ENCODE results near the gene ANKRD13C. TPM values are rescaled to one million over a fixed set of nuclear protein-coding genes. Genes with fewer than 3 reads are reported as not detected.

The ANKRD13C gene
- total RNA-seq, 1 donor from 2014 or later: 33.2 TPM

GRCh38 chr1:70318191-70318590 is 36.3 kb downstream of the ANKRD13C start:
- ATAC-seq (no peak), DNase-seq (ENCODE audit: low spot score) (no peak)
- intact Hi-C loops (cut with DNase I): no loop called here

DNA sequence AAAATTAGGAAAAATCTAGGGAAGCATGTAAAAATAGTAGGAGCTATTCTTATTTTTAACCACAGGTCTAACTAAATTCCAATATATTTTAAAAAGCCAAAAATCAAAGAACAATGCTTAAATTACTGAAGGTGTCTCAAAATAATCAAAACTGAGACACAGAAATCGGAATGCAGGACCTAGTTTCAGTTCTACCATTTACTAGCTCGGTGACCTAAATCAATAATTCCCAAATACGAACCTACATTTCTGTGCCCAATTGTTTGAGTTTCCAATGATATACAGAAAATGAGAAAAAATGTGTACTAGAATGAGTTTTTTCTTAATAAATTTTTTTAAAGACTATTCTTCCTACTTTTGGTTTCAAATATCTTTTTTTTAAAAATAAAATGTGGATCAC is 37.4 kb downstream of the ANKRD13C start:
- no peak for DNase-seq (ENCODE audit: low spot score)
- ATAC-seq: no peak
- intact Hi-C loops (cut with DNase I): no loop called here

- no peak for ATAC-seq
Observed at GRCh38 chr1:70315782-70316181, 38.7 kb downstream of the ANKRD13C start.

DNA sequence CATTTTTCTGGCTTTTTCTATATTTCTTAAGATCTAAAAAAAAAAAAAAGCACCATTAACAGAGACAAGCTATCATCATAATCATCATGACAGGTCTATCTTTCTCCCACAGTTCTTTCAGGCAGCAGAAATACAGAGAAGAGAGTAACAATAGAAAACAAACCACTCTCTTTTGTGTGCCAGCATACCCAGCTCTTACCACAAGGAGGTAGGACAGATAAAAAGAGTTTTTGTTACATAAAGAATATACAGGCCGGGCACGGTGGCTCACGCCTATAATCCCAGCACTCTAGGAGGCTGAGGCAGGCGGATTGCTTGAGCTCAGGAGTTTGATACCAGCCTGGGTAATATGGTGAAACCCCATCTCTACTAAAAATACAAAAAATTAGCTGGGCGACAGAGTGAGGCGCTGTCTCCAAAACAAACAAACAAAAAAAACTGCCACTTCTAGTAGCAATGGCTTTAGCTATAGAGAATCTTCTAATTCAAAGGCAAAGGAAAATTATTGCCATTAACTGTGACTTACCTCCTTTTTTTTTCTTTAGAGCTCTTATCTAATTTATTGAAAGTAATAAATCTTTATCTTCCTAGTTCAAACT is 39.7 kb downstream of the ANKRD13C start:
- DNase-seq (ENCODE audit: low spot score) (no peak), ATAC-seq (no peak)
- intact Hi-C loops (cut with DNase I): no loop called here

More at GRCh38 chr1:70315782-70316181, 38.7 kb downstream of the ANKRD13C start:
- DNase-seq (ENCODE audit: low spot score): no peak
- intact Hi-C loops (cut with DNase I): no loop called here

- intact Hi-C loops (cut with DNase I): no loop called here
- ATAC-seq: no peak
- no peak for DNase-seq (ENCODE audit: low spot score)
Observed at GRCh38 chr1:70311369-70311768, 43.2 kb downstream of the ANKRD13C start.

DNA sequence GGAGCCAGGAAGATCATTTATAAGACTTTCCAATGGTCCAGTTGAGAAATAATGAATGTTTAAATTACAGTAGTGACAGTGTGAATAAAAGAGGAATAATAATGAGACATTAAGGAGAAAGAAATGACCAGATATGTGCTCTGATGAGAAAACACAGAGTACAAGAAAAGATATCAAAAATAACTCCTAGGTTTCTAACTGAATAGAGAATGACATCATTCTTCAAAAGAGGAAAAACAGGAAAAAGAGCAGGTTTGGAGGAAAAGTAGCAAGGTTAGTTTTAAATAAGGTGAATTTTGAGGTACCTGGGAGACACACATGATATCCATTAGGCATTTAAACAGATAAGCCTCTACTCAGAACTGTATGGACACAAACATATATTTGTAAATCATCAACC is 55.0 kb downstream of the ANKRD13C start:
- intact Hi-C loops (cut with DNase I): no loop called here
- ATAC-seq: no peak
- no peak for DNase-seq (ENCODE audit: low spot score)

DNA sequence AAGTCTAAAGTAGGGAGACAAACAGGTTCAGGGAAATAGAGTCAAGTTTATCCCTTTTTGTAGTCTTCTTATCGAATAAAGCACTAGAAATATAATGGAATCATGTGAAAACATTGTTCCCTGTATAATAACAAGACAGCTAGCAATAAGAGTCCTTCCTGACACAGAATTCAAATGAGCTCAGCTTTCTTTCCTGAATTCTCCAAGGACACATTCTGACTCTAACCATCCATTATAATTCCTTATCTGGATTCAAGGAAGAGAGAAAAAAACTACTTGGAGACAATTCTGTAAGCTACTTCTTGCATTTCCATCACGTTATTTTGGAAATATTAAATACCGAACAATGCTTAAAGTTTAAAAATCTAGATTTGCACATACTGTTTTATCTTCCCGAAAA is 58.8 kb downstream of the ANKRD13C start:
- no peak for DNase-seq (ENCODE audit: low spot score)
- ATAC-seq: no peak
- intact Hi-C loops (cut with DNase I): no loop called here

DNA sequence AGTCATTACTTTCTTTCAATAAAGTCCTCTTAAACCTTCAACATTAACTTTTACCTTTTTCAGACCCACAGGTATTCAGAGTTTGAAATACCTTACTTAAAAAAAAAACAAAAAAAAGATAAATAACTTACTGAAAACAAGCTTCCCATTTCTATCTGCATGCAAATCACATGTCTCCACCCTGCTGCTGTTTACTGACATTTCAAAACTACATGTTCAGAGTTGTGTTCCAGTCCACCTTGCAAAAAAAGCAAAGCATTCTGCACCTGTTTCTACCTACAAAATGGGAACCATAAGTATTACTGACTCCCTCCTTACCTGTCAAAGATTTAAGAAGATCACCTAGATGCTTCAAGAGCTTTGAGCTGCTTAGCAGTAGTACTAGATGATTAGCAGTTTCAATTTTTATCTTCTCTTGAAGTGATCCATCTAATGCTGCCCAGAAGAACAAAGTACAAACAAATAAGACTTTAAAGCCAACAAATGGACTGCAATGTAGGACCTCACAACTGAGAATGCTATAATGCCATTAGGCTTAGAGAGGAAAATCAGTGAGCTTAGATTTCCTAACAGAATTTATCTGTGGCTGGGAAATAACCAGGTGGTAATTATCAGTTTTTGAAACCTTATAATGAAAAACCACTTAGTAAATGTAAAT is 61.2 kb downstream of the ANKRD13C start:
- ATAC-seq (no peak), DNase-seq (ENCODE audit: low spot score) (no peak)
- intact Hi-C loops (cut with DNase I): no loop called here

- DNase-seq (ENCODE audit: low spot score): no peak
- ATAC-seq: no peak
- intact Hi-C loops (cut with DNase I): no loop called here
Observed at GRCh38 chr1:70290218-70290617, 64.3 kb downstream of the ANKRD13C start.

- intact Hi-C loops (cut with DNase I): no loop called here
- ATAC-seq: no peak
- DNase-seq (ENCODE audit: low spot score): no peak
Observed at GRCh38 chr1:70288166-70288565, 66.4 kb downstream of the ANKRD13C start.

GRCh38 chr1:70286453-70286852 is 68.1 kb downstream of the ANKRD13C start:
- ATAC-seq (no peak), DNase-seq (ENCODE audit: low spot score) (no peak)
- intact Hi-C loops (cut with DNase I): no loop called here

GRCh38 chr1:70284366-70284765 is 70.2 kb downstream of the ANKRD13C start:
- no peak for DNase-seq (ENCODE audit: low spot score)
- ATAC-seq: no peak
- intact Hi-C loops (cut with DNase I): no loop called here

DNA sequence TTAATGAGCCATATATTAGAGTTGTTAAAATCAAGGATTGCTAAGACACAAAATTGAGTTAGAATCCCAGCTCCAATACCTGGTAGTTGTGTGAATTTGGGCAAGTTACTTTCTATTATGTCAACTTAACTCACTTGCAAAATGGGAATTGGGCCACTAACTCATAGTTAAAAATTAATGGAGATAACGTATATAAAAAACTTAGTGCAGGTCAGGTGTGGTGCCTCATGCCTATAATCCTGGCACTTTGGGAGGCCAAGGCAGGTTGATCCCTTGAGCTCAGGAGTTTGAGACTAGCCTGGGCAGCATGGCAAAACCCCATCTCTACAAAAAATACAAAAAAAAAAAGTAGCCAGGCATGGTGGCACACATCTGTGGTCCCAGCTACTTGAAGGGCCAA is 75.8 kb downstream of the ANKRD13C start:
- DNase-seq (ENCODE audit: low spot score): no peak
- intact Hi-C loops (cut with DNase I): loop anchor here (5.0 kb wide), 1 partner anchor 884 kb away; no protein-coding TSS in a partner anchor
- no peak for ATAC-seq

GRCh38 chr1:70277875-70278274 is 76.6 kb downstream of the ANKRD13C start:
- ATAC-seq (no peak), DNase-seq (ENCODE audit: low spot score) (no peak)
- intact Hi-C loops (cut with DNase I): loop anchor here (5.0 kb wide), 1 partner anchor 884 kb away; no protein-coding TSS in a partner anchor

GRCh38 chr1:70265946-70266345 is 88.6 kb downstream of the ANKRD13C start:
- ATAC-seq (no peak), DNase-seq (ENCODE audit: low spot score) (no peak)
- intact Hi-C loops (cut with DNase I): no loop called here

GRCh38 chr1:70264839-70265238 is 89.7 kb downstream of the ANKRD13C start:
- intact Hi-C loops (cut with DNase I): no loop called here
- ATAC-seq (no peak), DNase-seq (ENCODE audit: low spot score) (no peak)

DNA sequence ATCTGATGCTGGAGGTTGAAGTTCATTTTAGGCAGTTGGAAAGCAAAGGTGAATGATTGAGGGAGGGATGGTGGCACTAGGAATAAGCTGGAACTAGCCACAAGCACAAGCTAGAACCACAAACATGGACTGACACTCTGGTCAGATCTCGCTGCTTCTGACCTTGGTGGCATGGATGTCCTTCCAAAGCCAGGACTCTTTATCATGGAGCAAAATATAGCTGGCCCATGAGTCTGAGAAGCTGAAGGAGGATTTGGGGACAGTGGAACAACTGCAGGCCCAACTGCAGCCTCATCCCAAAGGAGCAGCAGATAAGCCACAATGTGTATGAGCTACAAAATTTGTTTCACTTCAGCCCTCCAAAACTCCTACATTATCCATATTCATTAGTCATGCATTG is 97.9 kb downstream of the ANKRD13C start:
- no peak for ATAC-seq
- DNase-seq (ENCODE audit: low spot score): no peak
- intact Hi-C loops (cut with DNase I): no loop called here

DNA sequence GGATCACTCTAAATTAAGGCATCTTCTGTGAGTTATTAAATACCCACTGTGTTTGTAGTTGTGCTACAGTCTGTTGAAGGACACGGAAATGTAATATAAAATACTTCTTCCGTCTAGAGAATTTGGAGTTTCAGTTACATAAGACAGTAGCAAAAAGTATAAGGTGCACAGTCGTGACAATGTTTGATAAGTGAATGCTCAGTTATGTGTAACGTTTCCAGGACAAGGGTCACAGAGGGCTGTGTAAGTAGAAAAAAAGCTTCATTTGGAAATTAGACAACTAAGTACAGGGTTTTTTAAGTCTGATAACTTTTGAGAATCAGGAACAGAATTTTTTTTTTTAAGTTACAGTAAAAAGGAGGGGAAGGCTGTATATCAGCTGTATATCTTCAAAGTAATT is 105.8 kb downstream of the ANKRD13C start:
- no peak for DNase-seq (ENCODE audit: low spot score)
- no peak for ATAC-seq
- intact Hi-C loops (cut with DNase I): no loop called here

DNA sequence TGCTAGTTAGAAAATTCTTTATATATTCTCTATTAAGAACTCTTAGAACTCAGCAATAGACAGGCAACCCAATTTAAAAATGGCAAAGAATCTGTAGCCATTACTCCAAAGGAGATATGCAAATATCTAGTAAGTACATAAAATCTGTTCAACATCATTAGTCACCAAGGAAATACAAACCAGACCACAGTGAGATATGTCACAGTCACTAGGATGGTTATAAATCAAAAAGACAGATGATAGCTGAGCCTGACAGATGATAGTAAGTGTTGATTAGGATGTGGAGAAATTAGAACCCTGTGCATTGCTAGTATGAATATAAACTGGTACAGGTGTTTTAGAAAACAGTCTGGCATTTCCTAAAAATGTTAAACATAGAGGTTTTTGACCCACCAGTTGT is 106.8 kb downstream of the ANKRD13C start:
- DNase-seq (ENCODE audit: low spot score): no peak
- ATAC-seq: no peak
- intact Hi-C loops (cut with DNase I): no loop called here

DNA sequence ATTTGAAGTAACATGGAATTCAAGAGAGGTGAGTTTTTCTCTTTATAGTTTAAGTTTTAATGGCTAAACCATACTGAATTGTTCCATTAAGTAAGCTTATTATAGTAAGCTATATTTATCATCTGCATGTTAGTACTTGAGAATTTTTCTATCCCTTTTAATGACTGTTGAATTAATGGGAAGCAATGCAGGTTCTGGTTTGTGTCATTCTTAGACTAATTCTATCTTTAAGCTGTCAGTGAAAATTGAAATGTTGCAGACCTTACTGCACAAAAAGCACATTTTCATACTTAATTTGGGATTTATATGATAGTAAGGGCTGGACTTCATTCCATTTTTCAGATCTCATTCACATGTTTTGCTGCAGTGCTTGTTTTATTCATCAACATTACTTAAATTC is 107.4 kb downstream of the ANKRD13C start:
- intact Hi-C loops (cut with DNase I): no loop called here
- DNase-seq (ENCODE audit: low spot score) (no peak), ATAC-seq (no peak)

GRCh38 chr1:70239940-70240339 is 114.6 kb downstream of the ANKRD13C start:
- intact Hi-C loops (cut with DNase I): no loop called here
- DNase-seq (ENCODE audit: low spot score): no peak
- no peak for ATAC-seq
